Hematopoietic multipotent progenitor cell treated with erythropoietin and hydrocortisone succinate and interleukin-3 and kit ligand, for 15 days (in vitro differentiated cells): Measurements from ENCODE around the gene SLC35E4.

Source experiments
- DNase-seq: peaks from one replicate; pipeline ENCODE4 v3.0.0-alpha.2; 2015; ENCODE audit warnings: low spot score

Gene SLC35E4

GRCh38 chr22:30691204-30691603 is 55.6 kb downstream of the SLC35E4 start:
- no peak for DNase-seq

- DNase-seq = no peak
These were observed 58.6 kb downstream of the SLC35E4 start for GRCh38 chr22:30694171-30694639.

- no peak for DNase-seq
These were observed 59.2 kb downstream of the SLC35E4 start, which contains the start of gene OSBP2 for GRCh38 chr22:30694640-30695350. OSBP2 (plus strand) TSS chr22:30694874; CDS start chr22:30694910, 36 bp downstream.

- no peak for DNase-seq
These were observed 59.8 kb downstream of the SLC35E4 start for GRCh38 chr22:30695351-30695851.

GRCh38 chr22:30695871-30696655 is 60.5 kb downstream of the SLC35E4 start:
- no peak for DNase-seq
